Esophagus squamous epithelium (tissue), 4 donors: Measurements from ENCODE around the gene LIN52.

Source experiments
- CTCF ChIP-seq, 6 experiments: fragments of 450-650 bp in 4 of 6; fragments of 200-600 bp in 2 of 6; sonication (generic) in 2 of 6; IDR thresholded peaks; one replicate each; pipeline ENCODE4 v1.5.1; 2016 to 2019; ENCODE audit warnings: antibody characterized with exemption in 6 of 6, mild to moderate bottlenecking in 4 of 6, moderate library complexity in 4 of 6
- POLR2A ChIP-seq, 4 donors: fragments of 450-650 bp; IDR thresholded peaks; one replicate each; pipeline ENCODE4 v1.6.1; 2017; ENCODE audit warnings: antibody characterized with exemption in 4 of 4, mild to moderate bottlenecking in 4 of 4, moderate library complexity in 3 of 4

- no peak for TF ChIP-seq POLR2A (IDR thresholded peaks at IDR 0.05)
- no peak for TF ChIP-seq CTCF (IDR thresholded peaks at IDR 0.05)
Measured at GRCh38 chr14:74242021-74242779, 157.4 kb downstream of the LIN52 start.
